K562 (cell line): ENCODE measurements around the gene ZMIZ1. TPM values are rescaled to one million over a fixed set of nuclear protein-coding genes. Genes with fewer than 3 reads are reported as not detected.

Experiments
- BHLHE40 ChIP-seq: IDR thresholded peaks from 2 replicates; pipeline ENCODE4 v1.6.1; 2011; ENCODE audit warnings: low read length, improper control_type of control experiment
- CCAR2 ChIP-seq: fragments of 200-400 bp; formaldehyde crosslinking; IDR thresholded peaks from 2 replicates; pipeline ENCODE4 v1.6.1; 2017; ENCODE audit warnings: mild to moderate bottlenecking, low read depth, low read length
- HLTF ChIP-seq: fragments of 450-650 bp; IDR thresholded peaks from 2 replicates; pipeline ENCODE4 v1.6.1; 2016
- PTTG1 ChIP-seq: fragments of 450-650 bp; IDR thresholded peaks from 2 replicates; pipeline ENCODE4 v1.6.1; 2016; ENCODE audit warnings: low read depth, mild to moderate bottlenecking, missing genetic modification characterization, missing compliant biosample characterization
- RBM17 ChIP-seq: fragments of 200-400 bp; formaldehyde crosslinking; IDR thresholded peaks from 2 replicates; pipeline ENCODE4 v1.6.1; 2017; ENCODE audit warnings: low read depth, mild to moderate bottlenecking, low read length, borderline replicate concordance
- RCOR1 ChIP-seq, 2 experiments: IDR thresholded peaks; 2 replicates each; pipeline ENCODE4 v1.6.1; 2012; ENCODE audit warnings: low read depth in 2 of 2, low read length in 2 of 2, borderline replicate concordance in 1 of 2, improper control_type of control experiment in 1 of 2
- RFX7 ChIP-seq: fragments of 250-450 bp; sonication (Bioruptor Pico); IDR thresholded peaks from 2 replicates; pipeline ENCODE4 v1.5.1; 2021; ENCODE audit warnings: mild to moderate bottlenecking
- RHOXF2B ChIP-seq: fragments of 250-450 bp; sonication (Bioruptor Pico); conservative IDR thresholded peaks from 2 replicates; pipeline ENCODE4 v1.5.1; 2021
- SMARCB1 ChIP-seq: IDR thresholded peaks from 2 replicates; pipeline ENCODE4 v1.6.1; 2011; ENCODE audit warnings: improper control_type of control experiment, low read depth; ENCODE audit not compliant: insufficient read length
- TCF7 ChIP-seq: sonication (generic); IDR thresholded peaks from 2 replicates; pipeline ENCODE4 v1.6.1; 2016; ENCODE audit warnings: antibody characterized with exemption, borderline replicate concordance
- ZBTB40 ChIP-seq, 2 experiments: fragments of 450-650 bp in 1 of 2; sonication (generic) in 1 of 2; formaldehyde crosslinking in 1 of 2; IDR thresholded peaks; 2 replicates each; pipeline versions ENCODE4 v1.7.1 to v1.9.0; 2016 to 2022; ENCODE audit warnings: inconsistent platforms in 1 of 2, mild to moderate bottlenecking in 1 of 2, missing genetic modification reagents in 1 of 2
- ZNF444 ChIP-seq: fragments of 250-450 bp; sonication (Bioruptor Pico); IDR thresholded peaks from 2 replicates; pipeline ENCODE4 v1.4.0; 2020; ENCODE audit warnings: mild to moderate bottlenecking, moderate library complexity
- ZNF512 ChIP-seq: IDR thresholded peaks from 2 replicates; pipeline ENCODE4 v1.6.1; 2016; ENCODE audit warnings: missing genetic modification characterization, missing compliant biosample characterization
- ZNF77 ChIP-seq: fragments of 250-450 bp; sonication (Bioruptor Pico); IDR thresholded peaks from 2 replicates; pipeline ENCODE4 v1.5.0; 2020
- polyA plus RNA-seq, 8 experiments: library from polyadenylated mRNA; depleted of rRNA in 4 of 8; stranded (reverse) in 5 of 8; unstranded in 3 of 8; fragments of >200 nt; fragmentation: Nextera tagmentation in 2 of 8; fragmentation: Illumina TruSeq in 1 of 8; extraction: Ambion mirVana in 2 of 8; extraction: Trizol in 1 of 8; gene quantifications; 2 replicates each; pipeline versions ENCODE4 v1.2.1 to v1.2.3, GENCODE V29; 2011 to 2014; ENCODE audit warnings: inconsistent platforms in 1 of 8, missing spikeins in 1 of 8
- total RNA-seq, 7 experiments: library from RNA; depleted of rRNA in 6 of 7; stranded (reverse); fragments of >200 nt in 6 of 7; fragmentation: Illumina TruSeq in 2 of 7; extraction: Trizol in 2 of 7; gene quantifications; 2 replicates each; pipeline versions ENCODE4 v1.2.1 to v1.2.3, GENCODE V29; 2011 to 2021; ENCODE audit warnings: low replicate concordance in 1 of 7

The ZMIZ1 gene
- total and polyA plus RNA-seq, 9 of the 15 experiments (the other 6 are each of a cell fraction or from before 2014, with no cell fraction given) = 1.0 to 37.3 (median 4.3) TPM

- TF ChIP-seq ZBTB40 (IDR thresholded peaks at IDR 0.05) (peak; percentile 63; the same call in 1 of the 2 replicates), ZBTB40 (CRISPR knock-in tag; IDR thresholded peaks at IDR 0.05) (no peak), BHLHE40 (peak; percentile 78), PTTG1 (tag) (peak; percentile 95), ZNF512 (tag) (no peak), CCAR2 (no peak), HLTF (no peak), RHOXF2B (CRISPR knock-in tag) (peak; percentile 93; the same call in 1 of the 2 replicates), ZNF444 (no peak), RBM17 (no peak), SMARCB1 (no peak), RFX7 (CRISPR knock-in tag) (0 out of 2 replicates have a peak, but pooled peaks have one; percentile 24), ZNF77 (no peak), RCOR1 (IDR thresholded peaks at IDR 0.05; ENCODE audit: borderline replicate concordance in 1 of 2, low read depth in 2 of 2, low read length in 2 of 2) (peak in 1 of 2 experiments; percentile 89; a peak in 2 of 4 replicates), TCF7 (no peak)
These were observed 15.5 kb downstream of the ZMIZ1 start (continued) for GRCh38 chr10:79084012-79084971.
